ENCODE measurements around the gene RHPN2. TPM values are rescaled to one million over a fixed set of nuclear protein-coding genes. Genes with fewer than 3 reads are reported as not detected.

Gene RHPN2
- total RNA-seq, 1 donor from 2014 or later: 1.8 TPM

DNA sequence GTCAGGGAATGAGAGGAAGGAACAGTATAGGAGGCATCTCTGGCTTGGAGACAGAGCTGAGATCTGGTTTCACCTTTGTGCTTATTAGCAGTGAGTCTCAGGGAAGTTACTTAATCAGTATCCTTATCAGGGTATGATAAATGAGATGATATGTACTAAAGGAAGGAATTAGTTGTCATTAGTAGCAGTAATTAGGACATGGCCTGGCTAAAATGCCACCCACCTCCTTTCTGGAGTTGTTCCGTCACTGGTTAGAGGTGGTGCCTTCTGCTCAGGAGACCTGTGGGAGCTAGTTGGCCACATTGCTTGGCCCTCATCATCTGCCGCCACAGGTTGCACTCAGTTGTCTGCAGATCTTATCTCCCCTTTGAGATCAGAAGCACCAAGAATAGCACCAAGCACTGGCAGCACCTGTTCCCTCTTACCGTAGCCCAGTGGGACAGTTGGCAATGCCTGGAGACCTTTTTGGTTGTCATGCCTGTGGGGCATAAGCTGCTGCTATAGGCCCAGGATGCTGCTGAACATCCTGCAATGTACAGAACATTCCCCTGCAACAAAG lies 21.0 kb upstream of the RHPN2 start:
- H3K4me3 Mint-ChIP-seq (ENCODE audit: unreplicated experiment): no peak overlapping the region
- TF ChIP-seq, protein P1, sequence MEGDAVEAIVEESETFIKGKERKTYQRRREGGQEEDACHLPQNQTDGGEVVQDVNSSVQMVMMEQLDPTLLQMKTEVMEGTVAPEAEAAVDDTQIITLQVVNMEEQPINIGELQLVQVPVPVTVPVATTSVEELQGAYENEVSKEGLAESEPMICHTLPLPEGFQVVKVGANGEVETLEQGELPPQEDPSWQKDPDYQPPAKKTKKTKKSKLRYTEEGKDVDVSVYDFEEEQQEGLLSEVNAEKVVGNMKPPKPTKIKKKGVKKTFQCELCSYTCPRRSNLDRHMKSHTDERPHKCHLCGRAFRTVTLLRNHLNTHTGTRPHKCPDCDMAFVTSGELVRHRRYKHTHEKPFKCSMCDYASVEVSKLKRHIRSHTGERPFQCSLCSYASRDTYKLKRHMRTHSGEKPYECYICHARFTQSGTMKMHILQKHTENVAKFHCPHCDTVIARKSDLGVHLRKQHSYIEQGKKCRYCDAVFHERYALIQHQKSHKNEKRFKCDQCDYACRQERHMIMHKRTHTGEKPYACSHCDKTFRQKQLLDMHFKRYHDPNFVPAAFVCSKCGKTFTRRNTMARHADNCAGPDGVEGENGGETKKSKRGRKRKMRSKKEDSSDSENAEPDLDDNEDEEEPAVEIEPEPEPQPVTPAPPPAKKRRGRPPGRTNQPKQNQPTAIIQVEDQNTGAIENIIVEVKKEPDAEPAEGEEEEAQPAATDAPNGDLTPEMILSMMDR (IDR thresholded peaks at IDR 0.05; ENCODE audit: partially characterized antibody, unreplicated experiment): no peak
- peaks cover 5% of the 10 kb centered on the region for H3K9me3 Mint-ChIP-seq (ENCODE audit: unreplicated experiment)
- H3K36me3 Mint-ChIP-seq (ENCODE audit: unreplicated experiment): no peaks in the 10 kb centered on the region
- H3K27me3 Mint-ChIP-seq (ENCODE audit: unreplicated experiment): no peaks in the 10 kb centered on the region
- peaks cover 9% of the 10 kb centered on the region for H3K4me1 Mint-ChIP-seq (ENCODE audit: low read depth, unreplicated experiment)
- no peak for DNase-seq
- H3K27ac Mint-ChIP-seq (ENCODE audit: unreplicated experiment): no peak overlapping the region

DNA sequence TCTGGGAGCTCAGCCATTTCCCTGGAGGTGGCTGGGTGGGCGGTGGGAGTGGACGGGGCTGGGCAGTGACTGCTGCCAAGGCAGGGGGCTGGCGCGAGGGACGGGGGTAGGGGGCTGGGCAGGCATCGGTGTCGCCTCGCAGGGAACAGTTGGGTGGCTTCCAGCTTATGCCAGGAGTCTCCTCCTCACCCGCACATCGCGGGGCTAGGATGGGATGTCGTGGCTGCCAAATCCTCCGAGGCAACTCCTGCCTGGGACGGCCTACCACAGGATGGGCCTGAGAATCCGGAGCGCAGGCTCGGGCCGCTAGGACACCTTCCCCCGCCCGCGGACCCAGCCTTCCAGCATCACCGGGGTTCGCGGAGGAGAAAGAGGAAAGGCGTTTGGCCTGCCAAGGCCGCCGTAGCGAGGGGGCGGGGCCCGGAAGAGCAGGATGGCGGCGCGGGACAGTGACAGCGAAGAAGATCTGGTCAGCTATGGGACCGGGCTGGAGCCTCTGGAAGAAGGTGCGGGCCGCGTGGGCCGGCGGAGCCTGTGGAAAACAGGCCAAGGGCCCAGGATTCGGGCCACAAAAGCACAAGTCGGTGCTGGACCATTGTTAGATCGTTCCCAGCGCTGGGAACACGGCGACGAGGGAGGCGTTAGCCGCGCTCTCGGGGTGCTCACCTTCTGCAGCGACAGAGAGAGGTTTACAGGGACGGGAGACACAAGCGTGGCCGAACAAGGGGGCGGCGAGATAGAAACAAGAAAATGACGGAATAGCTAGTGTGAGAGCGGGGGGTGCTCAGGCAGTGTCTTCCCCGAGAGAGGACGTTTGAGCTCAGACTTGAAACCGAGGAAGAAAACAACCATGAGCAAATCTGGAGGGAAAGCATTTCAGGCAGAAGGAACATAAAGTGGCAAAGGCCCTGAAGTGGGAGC lies 16.3 kb upstream of the RHPN2 start, which contains the start of gene GPATCH1:
Gene GPATCH1 (plus strand): TSS at position 421 of the 921 bp plus-strand sequence. CDS start 13 bp downstream, at position 434.
- Mint-ChIP-seq H3K9me3 (ENCODE audit: unreplicated experiment) (peaks cover 5% of the 10 kb centered on the region), H3K4me3 (ENCODE audit: unreplicated experiment) (peak within 1 kb of the TSS; percentile 93), H3K36me3 (ENCODE audit: unreplicated experiment) (no peaks in the 10 kb centered on the region), H3K27ac (ENCODE audit: unreplicated experiment) (peak within 1 kb of the TSS; percentile 59), H3K27me3 (ENCODE audit: unreplicated experiment) (no peaks in the 10 kb centered on the region), H3K4me1 (ENCODE audit: low read depth, unreplicated experiment) (peaks cover 9% of the 10 kb centered on the region)
- TF ChIP-seq, protein P1 (IDR thresholded peaks at IDR 0.05; ENCODE audit: partially characterized antibody, unreplicated experiment): no peak
- peak; percentile 95 for DNase-seq

DNA sequence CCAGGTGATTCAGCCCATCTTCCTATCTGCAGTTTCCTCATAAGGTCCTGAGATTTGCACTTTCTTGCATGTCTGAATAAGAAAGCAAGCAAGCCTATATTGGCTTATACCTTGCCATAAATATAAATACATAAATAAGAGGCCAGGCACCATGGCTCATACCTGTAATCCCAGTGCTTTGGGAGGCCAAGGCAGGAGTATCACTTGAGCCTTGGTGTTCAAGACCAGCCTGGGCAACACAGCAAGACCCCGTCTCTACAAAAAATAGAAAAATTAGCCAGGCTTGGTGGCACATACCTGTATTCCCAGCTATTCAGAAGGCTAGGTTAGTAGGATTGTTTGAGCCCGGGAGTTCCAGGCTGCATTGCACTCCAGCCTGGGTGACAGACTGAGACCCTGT lies 10.8 kb upstream of the RHPN2 start:
- H3K36me3 Mint-ChIP-seq (ENCODE audit: unreplicated experiment): no peaks in the 10 kb centered on the region
- no peaks in the 10 kb centered on the region for H3K27me3 Mint-ChIP-seq (ENCODE audit: unreplicated experiment)
- no peak overlapping the region for H3K27ac Mint-ChIP-seq (ENCODE audit: unreplicated experiment)
- no peak overlapping the region for H3K4me3 Mint-ChIP-seq (ENCODE audit: unreplicated experiment)
- no peaks in the 10 kb centered on the region for H3K9me3 Mint-ChIP-seq (ENCODE audit: unreplicated experiment)
- H3K4me1 Mint-ChIP-seq (ENCODE audit: low read depth, unreplicated experiment): no peaks in the 10 kb centered on the region
- DNase-seq: no peak
- TF ChIP-seq, protein P1 (IDR thresholded peaks at IDR 0.05; ENCODE audit: partially characterized antibody, unreplicated experiment): no peak

DNA sequence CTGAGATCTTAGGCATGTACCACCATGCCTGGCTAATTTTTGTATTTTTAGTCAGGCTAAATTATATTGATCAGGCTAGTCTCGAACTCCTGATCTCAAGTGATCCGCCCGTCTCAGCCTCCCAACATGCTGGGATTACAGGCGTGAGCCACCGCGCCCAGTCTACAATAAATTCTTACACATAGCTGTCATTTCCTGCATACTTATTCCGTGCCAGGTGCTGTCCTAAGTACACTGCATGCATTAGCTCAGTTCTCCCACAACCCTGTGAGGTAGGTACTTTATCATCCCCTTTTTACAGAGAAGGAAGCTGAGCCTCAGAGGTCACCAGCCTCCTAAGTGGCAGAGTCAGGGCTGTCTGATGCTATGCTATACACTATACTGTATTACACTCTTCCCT lies 7.2 kb upstream of the RHPN2 start:
- H3K4me1 Mint-ChIP-seq (ENCODE audit: low read depth, unreplicated experiment): no peaks in the 10 kb centered on the region
- H3K27me3 Mint-ChIP-seq (ENCODE audit: unreplicated experiment): peaks cover 1% of the 10 kb centered on the region
- no peak overlapping the region for H3K4me3 Mint-ChIP-seq (ENCODE audit: unreplicated experiment)
- DNase-seq: no peak
- TF ChIP-seq, protein P1 (IDR thresholded peaks at IDR 0.05; ENCODE audit: partially characterized antibody, unreplicated experiment): no peak
- H3K36me3 Mint-ChIP-seq (ENCODE audit: unreplicated experiment): no peaks in the 10 kb centered on the region
- no peaks in the 10 kb centered on the region for H3K9me3 Mint-ChIP-seq (ENCODE audit: unreplicated experiment)
- no peak overlapping the region for H3K27ac Mint-ChIP-seq (ENCODE audit: unreplicated experiment)

DNA sequence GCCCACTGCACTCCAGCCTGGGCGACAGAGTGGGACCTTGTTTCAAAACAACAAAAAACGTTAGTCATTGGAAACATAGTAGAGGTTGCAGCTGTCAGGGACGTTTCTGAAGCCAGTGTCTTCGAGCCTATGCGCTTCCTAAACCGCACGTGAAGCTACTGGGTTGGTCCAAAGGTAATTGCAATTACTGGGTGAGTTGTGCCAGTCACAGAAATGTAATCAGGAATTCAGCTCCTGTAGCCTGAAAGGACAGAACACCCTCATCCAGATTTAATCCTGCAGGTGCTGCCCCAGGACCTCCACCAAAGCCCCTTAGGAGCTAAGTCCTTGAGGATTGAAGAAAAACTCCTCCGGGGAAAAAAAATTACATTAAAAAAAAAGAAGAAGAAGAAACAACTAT lies 2.4 kb upstream of the RHPN2 start:
- H3K4me3 Mint-ChIP-seq (ENCODE audit: unreplicated experiment): no peak overlapping the region
- H3K27me3 Mint-ChIP-seq (ENCODE audit: unreplicated experiment): peaks cover 10% of the 10 kb centered on the region
- no peak overlapping the region for H3K27ac Mint-ChIP-seq (ENCODE audit: unreplicated experiment)
- TF ChIP-seq, protein P1 (IDR thresholded peaks at IDR 0.05; ENCODE audit: partially characterized antibody, unreplicated experiment): no peak
- no peak for DNase-seq
- peaks cover 1% of the 10 kb centered on the region for H3K9me3 Mint-ChIP-seq (ENCODE audit: unreplicated experiment)
- no peaks in the 10 kb centered on the region for H3K36me3 Mint-ChIP-seq (ENCODE audit: unreplicated experiment)
- H3K4me1 Mint-ChIP-seq (ENCODE audit: low read depth, unreplicated experiment): no peaks in the 10 kb centered on the region

All from glutamatergic neuron (in vitro differentiated cells).